ENCODE results near the gene E2F6. TPM values are rescaled to one million over a fixed set of nuclear protein-coding genes. Genes with fewer than 3 reads are reported as not detected.

E2F6 gene
- polyA plus RNA-seq, 1 of the 3 experiments (the other 2 are of a cell fraction), result 15.3 TPM

- Histone ChIP-seq H4K20me1 (ENCODE audit: insufficient read depth) (no peaks in the 10 kb centered on the region), H3K27me3 (ENCODE audit: insufficient read depth) (peaks cover 17% of the 10 kb centered on the region; the same call in 1 of the 2 replicates), H2AFZ (ENCODE audit: low read depth) (no peak overlapping the region), H3K9ac (no peak overlapping the region), H3K36me3 (replicated peaks in 1 of 2; ENCODE audit: control insufficient read depth in 1 of 2, insufficient read depth in 2 of 2, low read length in 1 of 2) (no peaks in the 10 kb centered on the region), H3K79me2 (ENCODE audit: insufficient read depth) (no peaks in the 10 kb centered on the region), H3K9me2 (no peaks in the 10 kb centered on the region), H3K4me2 (no peak overlapping the region), H3K4me1 (ENCODE audit: control insufficient read depth in 1 of 2, insufficient read depth in 2 of 2, low read depth in 1 of 2, low read length in 1 of 2) (peaks cover 0 to 18% of the 10 kb centered on the region in 2 experiments; a peak in 2 of 4 replicates), H3K27ac (ENCODE audit: low read depth in 2 of 2, low read length in 1 of 2) (no peak overlapping the region), H3F3A (replicated peaks; ENCODE audit: insufficient read depth) (no peaks in the 10 kb centered on the region), H3K4me3 (ENCODE audit: low read depth in 2 of 2, low read length in 1 of 2) (no peak overlapping the region), H3K9me3 (no peaks in the 10 kb centered on the region)
- no peak for DNase-seq
- POLR2A ChIA-PET, result no interaction called here
- 77% methylated on average over 5 of the region's 5 CpGs for WGBS (ENCODE audit: low lambda C conversion rate)
- CTCF ChIA-PET, result interaction anchor here (1.4 to 12.6 kb wide), 3 partner anchors 12 to 91 kb away, joined by 4 to 170 read pairs (median 7); no protein-coding TSS in a partner anchor
- no peak for TF ChIP-seq SMC3 (IDR thresholded peaks at IDR 0.05; ENCODE audit: low read depth, low read length)
- TF ChIP-seq GABPA (IDR thresholded peaks at IDR 0.05; ENCODE audit: low read depth), result no peak
- TF ChIP-seq NFIC (IDR thresholded peaks at IDR 0.05; ENCODE audit: borderline replicate concordance), result no peak
These were observed 24.2 kb upstream of the E2F6 start for GRCh38 chr2:11490194-11490593.

DNA sequence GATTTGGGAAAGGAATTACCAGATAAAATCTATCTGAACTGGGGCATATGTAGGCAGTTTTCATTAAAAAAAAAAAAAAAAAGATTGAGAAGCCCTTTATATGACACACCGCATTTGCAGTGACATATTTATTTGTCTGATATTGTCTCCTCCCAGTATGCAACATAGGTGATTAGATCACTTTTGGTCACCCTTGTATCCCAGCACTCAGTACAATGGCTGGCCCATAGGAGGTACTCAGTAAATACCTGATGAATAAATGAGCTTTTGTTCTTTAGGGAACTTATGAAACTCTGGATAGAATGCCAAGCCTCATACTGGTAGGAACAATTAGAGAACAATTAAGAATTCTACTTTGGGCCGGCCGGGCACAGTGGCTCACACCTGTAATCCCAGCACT lies 22.8 kb upstream of the E2F6 start:
- Histone ChIP-seq H4K20me1 (ENCODE audit: insufficient read depth) (no peaks in the 10 kb centered on the region), H3K9ac (no peak overlapping the region), H2AFZ (ENCODE audit: low read depth) (no peak overlapping the region), H3K4me1 (ENCODE audit: control insufficient read depth in 1 of 2, insufficient read depth in 2 of 2, low read depth in 1 of 2, low read length in 1 of 2) (peaks cover 0 to 20% of the 10 kb centered on the region in 2 experiments; a peak in 2 of 4 replicates), H3K27ac (ENCODE audit: low read depth in 2 of 2, low read length in 1 of 2) (no peak overlapping the region), H3K36me3 (replicated peaks in 1 of 2; ENCODE audit: control insufficient read depth in 1 of 2, insufficient read depth in 2 of 2, low read length in 1 of 2) (no peaks in the 10 kb centered on the region), H3F3A (replicated peaks; ENCODE audit: insufficient read depth) (no peaks in the 10 kb centered on the region), H3K4me3 (ENCODE audit: low read depth in 2 of 2, low read length in 1 of 2) (no peak overlapping the region), H3K27me3 (ENCODE audit: insufficient read depth) (peaks cover 17% of the 10 kb centered on the region; the same call in 1 of the 2 replicates), H3K79me2 (ENCODE audit: insufficient read depth) (no peaks in the 10 kb centered on the region), H3K4me2 (no peak overlapping the region), H3K9me3 (no peaks in the 10 kb centered on the region), H3K9me2 (no peaks in the 10 kb centered on the region)
- TF ChIP-seq USF1 (IDR thresholded peaks at IDR 0.05; ENCODE audit: borderline replicate concordance, low read depth), result no peak
- TF ChIP-seq MAX (IDR thresholded peaks at IDR 0.05; ENCODE audit: low read depth), result no peak
- TF ChIP-seq JUND (IDR thresholded peaks at IDR 0.05), result no peak
- TF ChIP-seq RCOR1 (IDR thresholded peaks at IDR 0.05; ENCODE audit: low read length), result no peak
- TF ChIP-seq RAD21 (IDR thresholded peaks at IDR 0.05; ENCODE audit: low read length), result no peak
- TF ChIP-seq GATA2 (CRISPR knock-in tag; IDR thresholded peaks at IDR 0.05), result no peak
- no peak for TF ChIP-seq RXRA (IDR thresholded peaks at IDR 0.05; ENCODE audit: borderline replicate concordance, low read depth)
- TF ChIP-seq, protein P1, sequence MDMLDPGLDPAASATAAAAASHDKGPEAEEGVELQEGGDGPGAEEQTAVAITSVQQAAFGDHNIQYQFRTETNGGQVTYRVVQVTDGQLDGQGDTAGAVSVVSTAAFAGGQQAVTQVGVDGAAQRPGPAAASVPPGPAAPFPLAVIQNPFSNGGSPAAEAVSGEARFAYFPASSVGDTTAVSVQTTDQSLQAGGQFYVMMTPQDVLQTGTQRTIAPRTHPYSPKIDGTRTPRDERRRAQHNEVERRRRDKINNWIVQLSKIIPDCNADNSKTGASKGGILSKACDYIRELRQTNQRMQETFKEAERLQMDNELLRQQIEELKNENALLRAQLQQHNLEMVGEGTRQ (IDR thresholded peaks at IDR 0.05; ENCODE audit: borderline replicate concordance, low read depth, low read length), result no peak
- no peak for TF ChIP-seq GABPA (IDR thresholded peaks at IDR 0.05; ENCODE audit: low read depth)
- no peak for TF ChIP-seq IRF3 (IDR thresholded peaks at IDR 0.05; ENCODE audit: low read depth, low read length)
- TF ChIP-seq SIN3A (IDR thresholded peaks at IDR 0.05; ENCODE audit: borderline replicate concordance, low read depth, low read length), result no peak
- no peak for TF ChIP-seq MXI1 (IDR thresholded peaks at IDR 0.05; ENCODE audit: low read depth, low read length)
- no peak for TF ChIP-seq NFIC (IDR thresholded peaks at IDR 0.05; ENCODE audit: borderline replicate concordance)
- no peak for TF ChIP-seq CTCF (IDR thresholded peaks at IDR 0.05)
- no peak for TF ChIP-seq RFX5 (IDR thresholded peaks at IDR 0.05; ENCODE audit: low read length)
- TF ChIP-seq FOSL2 (IDR thresholded peaks at IDR 0.05; ENCODE audit: borderline replicate concordance, low read depth), result no peak
- TF ChIP-seq PBX3 (IDR thresholded peaks at IDR 0.05), result no peak
- POLR2A ChIA-PET, result no interaction called here
- WGBS (ENCODE audit: low lambda C conversion rate), result 59% methylated on average over 3 of the region's 3 CpGs
- CTCF ChIA-PET, result interaction anchor here (1.8 to 13.2 kb wide), 2 partner anchors 11 to 94 kb away, joined by 8 to 708 read pairs; no protein-coding TSS in a partner anchor
- no peak for DNase-seq

All from SK-N-SH (cell line).